HL-60 (cell line): Measurements from ENCODE around the gene PTPRN2.

Experiments
- DNase-seq, 2 experiments: peaks; one replicate each; pipeline ENCODE4 v3.0.0-alpha.2; 2010 to 2020; ENCODE audit warnings: low read depth in 1 of 2, low spot score in 1 of 2
- H3K27ac ChIP-seq: fragments of 250-450 bp; sonication (Bioruptor Pico); replicated peaks from 2 replicates; pipeline ENCODE4 v1.5.1; 2020; ENCODE audit warnings: mild to moderate bottlenecking, moderate library complexity
- H3K27me3 ChIP-seq: fragments of 250-450 bp; sonication (Bioruptor Pico); 2 replicates; pipeline ENCODE4 v1.5.1; 2021; ENCODE audit warnings: mild to moderate bottlenecking, moderate library complexity; ENCODE audit not compliant: insufficient read depth, poor library complexity, severe bottlenecking
- H3K4me3 ChIP-seq: replicated peaks from 2 replicates; pipeline ENCODE4 v1.5.1; 2011; ENCODE audit warnings: mild to moderate bottlenecking, control low read depth, low read length; ENCODE audit not compliant: insufficient read depth
- GABPA ChIP-seq: IDR thresholded peaks from 2 replicates; pipeline ENCODE4 v1.6.1; 2012; ENCODE audit warnings: low read depth
- POLR2AphosphoS5 ChIP-seq: IDR thresholded peaks from 2 replicates; pipeline ENCODE4 v1.6.1; 2012; ENCODE audit warnings: low read depth
- SPI1 ChIP-seq: IDR thresholded peaks from 2 replicates; pipeline ENCODE4 v1.6.1; 2012; ENCODE audit warnings: low read depth, mild to moderate bottlenecking, borderline replicate concordance
- TF ChIP-seq, protein P1 (sequence below): IDR thresholded peaks from one replicate; pipeline ENCODE4 v1.5.1; 2011; ENCODE audit warnings: low read length, control low read depth, inconsistent platforms; ENCODE audit not compliant: insufficient read depth
- TF ChIP-seq, protein P2 (sequence below): IDR thresholded peaks from 2 replicates; pipeline ENCODE4 v1.6.1; 2012; ENCODE audit warnings: low read depth; ENCODE audit not compliant: insufficient replicate concordance

The PTPRN2 gene

DNA sequence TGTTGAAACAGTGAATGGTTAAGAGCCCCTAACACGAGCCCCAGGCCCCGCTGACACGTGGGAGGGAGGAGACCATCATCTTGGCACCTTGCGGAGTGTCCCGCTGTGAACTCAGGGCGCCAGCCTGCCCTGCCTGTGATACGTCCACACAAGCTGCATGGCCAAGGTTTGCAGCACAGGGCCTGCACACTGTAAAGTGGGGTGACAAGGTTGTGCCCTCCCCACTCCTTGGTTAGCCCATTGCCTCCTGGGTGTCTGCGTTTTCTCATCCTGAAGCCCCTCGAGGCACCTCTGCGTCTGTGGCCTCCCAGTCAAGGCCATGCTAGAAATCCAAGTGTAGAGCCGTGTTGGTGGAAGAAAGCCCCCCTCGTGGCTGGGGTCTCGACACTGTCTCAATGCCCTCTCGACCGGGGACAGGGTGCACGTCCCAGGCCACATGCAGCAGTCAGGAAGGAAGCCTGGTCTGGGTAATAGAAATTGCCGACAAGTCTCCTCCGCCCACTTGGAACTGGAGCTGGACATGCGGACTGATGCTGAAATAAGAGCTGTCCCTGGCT is 1058.8 kb downstream of the PTPRN2 start:
- DNase-seq, result no peak
- TF ChIP-seq POLR2AphosphoS5 (no peak), GABPA (no peak)
- TF ChIP-seq, protein P1, sequence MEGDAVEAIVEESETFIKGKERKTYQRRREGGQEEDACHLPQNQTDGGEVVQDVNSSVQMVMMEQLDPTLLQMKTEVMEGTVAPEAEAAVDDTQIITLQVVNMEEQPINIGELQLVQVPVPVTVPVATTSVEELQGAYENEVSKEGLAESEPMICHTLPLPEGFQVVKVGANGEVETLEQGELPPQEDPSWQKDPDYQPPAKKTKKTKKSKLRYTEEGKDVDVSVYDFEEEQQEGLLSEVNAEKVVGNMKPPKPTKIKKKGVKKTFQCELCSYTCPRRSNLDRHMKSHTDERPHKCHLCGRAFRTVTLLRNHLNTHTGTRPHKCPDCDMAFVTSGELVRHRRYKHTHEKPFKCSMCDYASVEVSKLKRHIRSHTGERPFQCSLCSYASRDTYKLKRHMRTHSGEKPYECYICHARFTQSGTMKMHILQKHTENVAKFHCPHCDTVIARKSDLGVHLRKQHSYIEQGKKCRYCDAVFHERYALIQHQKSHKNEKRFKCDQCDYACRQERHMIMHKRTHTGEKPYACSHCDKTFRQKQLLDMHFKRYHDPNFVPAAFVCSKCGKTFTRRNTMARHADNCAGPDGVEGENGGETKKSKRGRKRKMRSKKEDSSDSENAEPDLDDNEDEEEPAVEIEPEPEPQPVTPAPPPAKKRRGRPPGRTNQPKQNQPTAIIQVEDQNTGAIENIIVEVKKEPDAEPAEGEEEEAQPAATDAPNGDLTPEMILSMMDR, result no peak
- TF ChIP-seq, protein P2, sequence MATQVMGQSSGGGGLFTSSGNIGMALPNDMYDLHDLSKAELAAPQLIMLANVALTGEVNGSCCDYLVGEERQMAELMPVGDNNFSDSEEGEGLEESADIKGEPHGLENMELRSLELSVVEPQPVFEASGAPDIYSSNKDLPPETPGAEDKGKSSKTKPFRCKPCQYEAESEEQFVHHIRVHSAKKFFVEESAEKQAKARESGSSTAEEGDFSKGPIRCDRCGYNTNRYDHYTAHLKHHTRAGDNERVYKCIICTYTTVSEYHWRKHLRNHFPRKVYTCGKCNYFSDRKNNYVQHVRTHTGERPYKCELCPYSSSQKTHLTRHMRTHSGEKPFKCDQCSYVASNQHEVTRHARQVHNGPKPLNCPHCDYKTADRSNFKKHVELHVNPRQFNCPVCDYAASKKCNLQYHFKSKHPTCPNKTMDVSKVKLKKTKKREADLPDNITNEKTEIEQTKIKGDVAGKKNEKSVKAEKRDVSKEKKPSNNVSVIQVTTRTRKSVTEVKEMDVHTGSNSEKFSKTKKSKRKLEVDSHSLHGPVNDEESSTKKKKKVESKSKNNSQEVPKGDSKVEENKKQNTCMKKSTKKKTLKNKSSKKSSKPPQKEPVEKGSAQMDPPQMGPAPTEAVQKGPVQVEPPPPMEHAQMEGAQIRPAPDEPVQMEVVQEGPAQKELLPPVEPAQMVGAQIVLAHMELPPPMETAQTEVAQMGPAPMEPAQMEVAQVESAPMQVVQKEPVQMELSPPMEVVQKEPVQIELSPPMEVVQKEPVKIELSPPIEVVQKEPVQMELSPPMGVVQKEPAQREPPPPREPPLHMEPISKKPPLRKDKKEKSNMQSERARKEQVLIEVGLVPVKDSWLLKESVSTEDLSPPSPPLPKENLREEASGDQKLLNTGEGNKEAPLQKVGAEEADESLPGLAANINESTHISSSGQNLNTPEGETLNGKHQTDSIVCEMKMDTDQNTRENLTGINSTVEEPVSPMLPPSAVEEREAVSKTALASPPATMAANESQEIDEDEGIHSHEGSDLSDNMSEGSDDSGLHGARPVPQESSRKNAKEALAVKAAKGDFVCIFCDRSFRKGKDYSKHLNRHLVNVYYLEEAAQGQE, result no peak
- H3K4me3 ChIP-seq, result no peak overlapping the region
- peaks cover 3% of the 10 kb centered on the region for H3K27me3 ChIP-seq
- H3K27ac ChIP-seq, result no peak overlapping the region

- no peak for TF ChIP-seq POLR2AphosphoS5
- TF ChIP-seq, protein P1, result no peak
- no peak for TF ChIP-seq GABPA
- TF ChIP-seq SPI1, result no peak
- TF ChIP-seq, protein P2, result no peak
- H3K4me3 ChIP-seq, result no peak overlapping the region
- peaks cover 3% of the 10 kb centered on the region for H3K27me3 ChIP-seq
- no peak overlapping the region for H3K27ac ChIP-seq
- DNase-seq, result no peak
Observed at GRCh38 chr7:157527686-157528085, 1059.9 kb downstream of the PTPRN2 start.

DNA sequence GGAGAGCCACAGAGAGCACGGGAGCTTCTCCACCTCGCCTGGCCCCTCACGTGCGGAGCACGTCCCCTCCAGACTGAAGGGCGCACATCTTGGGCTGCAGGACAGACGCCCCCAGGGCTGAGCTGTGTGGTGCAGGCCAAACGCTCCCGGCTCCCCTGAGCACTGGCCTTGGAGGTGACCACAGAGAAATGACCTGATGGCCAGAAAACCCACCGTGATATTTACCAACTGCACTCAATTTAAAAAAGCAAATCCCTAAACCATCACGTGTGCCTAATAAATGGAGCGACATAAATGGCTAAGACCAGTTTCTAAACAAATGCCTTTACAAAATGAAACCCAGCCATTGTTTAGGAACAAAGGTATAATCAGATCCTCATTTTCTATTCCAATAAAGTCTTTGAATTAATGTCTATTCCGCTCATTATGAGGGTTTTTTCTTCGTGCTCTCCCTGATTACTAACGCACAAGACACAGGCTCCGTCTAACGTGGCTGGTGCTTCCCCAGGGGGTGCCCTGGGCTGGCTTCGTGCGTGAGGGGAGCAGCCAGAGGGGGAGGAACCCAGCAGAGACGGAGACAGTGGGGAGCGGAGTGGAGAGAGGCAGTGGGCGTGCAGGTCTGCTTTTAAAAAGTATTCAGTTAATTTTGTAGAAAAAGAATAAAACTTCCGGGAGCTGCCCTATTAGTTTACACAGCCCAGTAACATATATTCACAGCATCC is 1060.5 kb downstream of the PTPRN2 start:
- Histone ChIP-seq H3K27me3 (peaks cover 3% of the 10 kb centered on the region), H3K27ac (no peak overlapping the region), H3K4me3 (no peak overlapping the region)
- TF ChIP-seq, protein P1, result no peak
- TF ChIP-seq GABPA (no peak), SPI1 (no peak), POLR2AphosphoS5 (no peak)
- TF ChIP-seq, protein P2, result no peak
- no peak for DNase-seq
